H9 (cell line): Measurements from ENCODE around the gene GRAMD1B. TPM values are rescaled to one million over a fixed set of nuclear protein-coding genes. Genes with fewer than 3 reads are reported as not detected.
A peak's percentile ranks its signal among the peaks of the same experiment; 100 is the strongest.

Source experiments
- DNase-seq: peaks from one replicate; pipeline ENCODE4 v3.0.0-alpha.2; 2017
- H2AFZ ChIP-seq: one replicate; pipeline ENCODE4 v1.6.1; 2013; ENCODE audit warnings: mild to moderate bottlenecking, low read length, control low read depth, moderate library complexity
- H2AK5ac ChIP-seq: 2 replicates; pipeline ENCODE4 v1.6.1; 2013; ENCODE audit warnings: low read length, control low read depth, mixed read lengths; ENCODE audit not compliant: insufficient read length
- H2BK120ac ChIP-seq: one replicate; pipeline ENCODE4 v1.6.1; 2013; ENCODE audit warnings: low read depth, mild to moderate bottlenecking, low read length, control low read depth, inconsistent platforms; ENCODE audit not compliant: poor library complexity, severe bottlenecking
- H2BK12ac ChIP-seq: 2 replicates; pipeline ENCODE4 v1.6.1; 2013; ENCODE audit warnings: low read length, control low read depth, mixed read lengths, low read depth; ENCODE audit not compliant: insufficient read length
- H2BK15ac ChIP-seq: 2 replicates; pipeline ENCODE4 v1.6.1; 2013; ENCODE audit warnings: low read depth, low read length, control low read depth
- H2BK20ac ChIP-seq: one replicate; pipeline ENCODE4 v1.6.1; 2013; ENCODE audit warnings: low read depth, mild to moderate bottlenecking, low read length, control low read depth, inconsistent platforms; ENCODE audit not compliant: poor library complexity, severe bottlenecking
- H2BK5ac ChIP-seq: 2 replicates; pipeline ENCODE4 v1.6.1; 2013; ENCODE audit warnings: low read length, control low read depth, mixed read lengths; ENCODE audit not compliant: insufficient read length
- H3K14ac ChIP-seq: 2 replicates; pipeline ENCODE4 v1.6.1; 2013; ENCODE audit warnings: low read length, control low read depth; ENCODE audit not compliant: insufficient read depth
- H3K18ac ChIP-seq: 2 replicates; pipeline ENCODE4 v1.6.1; 2013; ENCODE audit warnings: low read depth, mild to moderate bottlenecking, mixed read lengths, low read length, control low read depth; ENCODE audit not compliant: insufficient read length
- H3K23ac ChIP-seq: 2 replicates; pipeline ENCODE4 v1.6.1; 2013; ENCODE audit warnings: low read length, control low read depth, mixed read lengths, low read depth; ENCODE audit not compliant: insufficient read length
- H3K23me2 ChIP-seq: 2 replicates; pipeline ENCODE4 v1.6.1; 2013; ENCODE audit warnings: low read depth, mild to moderate bottlenecking, mixed read lengths, low read length, control low read depth; ENCODE audit not compliant: insufficient read length, poor library complexity, severe bottlenecking
- H3K27ac ChIP-seq: 2 replicates; pipeline ENCODE4 v1.5.1; 2013; ENCODE audit warnings: low read length, control low read depth, mixed read lengths, low read depth; ENCODE audit not compliant: insufficient read length
- H3K27me3 ChIP-seq: 2 replicates; pipeline ENCODE4 v1.6.1; 2013; ENCODE audit warnings: low read length, control low read depth, inconsistent platforms; ENCODE audit not compliant: insufficient read depth
- H3K4ac ChIP-seq: 2 replicates; pipeline ENCODE4 v1.6.1; 2013; ENCODE audit warnings: low read depth, mild to moderate bottlenecking, control low read depth, inconsistent platforms, low read length, moderate library complexity
- H3K4me1 ChIP-seq: 2 replicates; pipeline ENCODE4 v1.6.1; 2013; ENCODE audit warnings: low read length, control low read depth, inconsistent platforms; ENCODE audit not compliant: insufficient read depth
- H3K4me2 ChIP-seq: 2 replicates; pipeline ENCODE4 v1.6.1; 2013; ENCODE audit warnings: low read length, control low read depth, mixed read lengths; ENCODE audit not compliant: insufficient read length, insufficient read depth
- H3K56ac ChIP-seq: 2 replicates; pipeline ENCODE4 v1.6.1; 2013; ENCODE audit warnings: low read depth, mild to moderate bottlenecking, mixed read lengths, low read length, control low read depth; ENCODE audit not compliant: insufficient read length
- H3K79me1 ChIP-seq: 2 replicates; pipeline ENCODE4 v1.6.1; 2013; ENCODE audit warnings: low read depth, mild to moderate bottlenecking, moderate library complexity, low read length, control low read depth, inconsistent platforms; ENCODE audit not compliant: insufficient read depth, poor library complexity, severe bottlenecking
- H3K79me2 ChIP-seq: 2 replicates; pipeline ENCODE4 v1.6.1; 2013; ENCODE audit warnings: low read length, control low read depth, inconsistent platforms; ENCODE audit not compliant: insufficient read depth
- H3K9ac ChIP-seq: 2 replicates; pipeline ENCODE4 v1.6.1; 2013; ENCODE audit warnings: low read length, control low read depth, mixed read lengths; ENCODE audit not compliant: insufficient read length; ENCODE audit errors: extremely low read depth
- H3K9me3 ChIP-seq: one replicate; pipeline ENCODE4 v1.6.1; 2013; ENCODE audit warnings: low read depth, low read length, inconsistent platforms; ENCODE audit not compliant: control insufficient read depth
- H3T11ph ChIP-seq: one replicate; pipeline ENCODE4 v1.6.1; 2013; ENCODE audit warnings: mild to moderate bottlenecking, low read length, control low read depth, inconsistent platforms
- H4K20me1 ChIP-seq: one replicate; pipeline ENCODE4 v1.6.1; 2013; ENCODE audit not compliant: control insufficient read depth, insufficient read length, insufficient read depth
- H4K5ac ChIP-seq: 2 replicates; pipeline ENCODE4 v1.6.1; 2013; ENCODE audit warnings: low read depth, mild to moderate bottlenecking, mixed read lengths, low read length, control low read depth; ENCODE audit not compliant: insufficient read length
- H4K8ac ChIP-seq: replicated peaks from 2 replicates; pipeline ENCODE4 v1.6.1; 2013; ENCODE audit warnings: low read length, control low read depth, mixed read lengths, low read depth; ENCODE audit not compliant: insufficient read length
- H4K91ac ChIP-seq: 2 replicates; pipeline ENCODE4 v1.6.1; 2013; ENCODE audit warnings: low read depth, mild to moderate bottlenecking, moderate library complexity, mixed read lengths, low read length, control low read depth; ENCODE audit not compliant: insufficient read length
- H3K27ac Mint-ChIP-seq, 3 experiments: 2 replicates in 2 of 3; 3 replicates in 1 of 3; pipeline ENCODE4 v1.8.0; 2020 to 2021; ENCODE audit warnings: mixed read lengths in 3 of 3, mild to moderate bottlenecking in 1 of 3, moderate library complexity in 1 of 3
- H3K27me3 Mint-ChIP-seq: 2 replicates; pipeline ENCODE4 v1.8.0; 2021; ENCODE audit warnings: low read depth, mild to moderate bottlenecking, moderate library complexity, mixed read lengths
- H3K36me3 Mint-ChIP-seq, 3 experiments: 2 replicates in 2 of 3; 3 replicates in 1 of 3; pipeline ENCODE4 v1.8.0; 2020 to 2021; ENCODE audit warnings: low read depth in 3 of 3, mixed read lengths in 3 of 3; ENCODE audit not compliant: insufficient read depth in 1 of 3
- H3K4me1 Mint-ChIP-seq, 2 experiments: 2 replicates each; pipeline ENCODE4 v1.8.0; 2020; ENCODE audit warnings: mixed read lengths in 2 of 2
- H3K4me3 Mint-ChIP-seq, 2 experiments: 2 replicates in 1 of 2; 3 replicates in 1 of 2; pipeline ENCODE4 v1.8.0; 2020 to 2021; ENCODE audit warnings: mild to moderate bottlenecking in 2 of 2, mixed read lengths in 2 of 2, moderate library complexity in 1 of 2
- H3K9me3 Mint-ChIP-seq, 2 experiments: 2 replicates in 1 of 2; 3 replicates in 1 of 2; pipeline ENCODE4 v1.8.0; 2020; ENCODE audit warnings: mild to moderate bottlenecking in 2 of 2, mixed read lengths in 2 of 2, moderate library complexity in 1 of 2
- WGBS: extraction: QIAGEN DNeasy Blood & Tissue Kit; methylation state at CpG from one replicate; pipeline ENCODE4 v1.1.7; 2013; ENCODE audit warnings: missing lambda C conversion rate, low lambda C conversion rate, mixed read lengths; ENCODE audit not compliant: insufficient read length; ENCODE audit errors: extremely low coverage; 5-methylcytosine and 5-hydroxymethylcytosine counted together
- total RNA-seq: library from RNA; stranded (reverse); gene quantifications from 2 replicates; pipeline ENCODE4 v1.2.1, GENCODE V29; 2021
- TF ChIP-seq, protein P1 (sequence below): fragments of 200-600 bp; sonication (generic); conservative IDR thresholded peaks from 3 replicates; pipeline ENCODE4 v1.8.0; 2021; ENCODE audit warnings: antibody characterized with exemption, mild to moderate bottlenecking

The GRAMD1B gene
- total RNA-seq, 1 experiment from 2014 or later = 25.9 TPM

GRCh38 chr11:123532131-123532530 is 102.1 kb downstream of the GRAMD1B start:
- DNase-seq = no peak
- Histone ChIP-seq H3K23ac (no peak overlapping the region), H2BK12ac (no peak overlapping the region), H3K79me1 (no peaks in the 10 kb centered on the region), H2AK5ac (no peak overlapping the region), H3K56ac (no peak overlapping the region), H3K9ac (no peak overlapping the region), H4K91ac (no peak overlapping the region), H3K9me3 (no peaks in the 10 kb centered on the region), H3K23me2 (no peaks in the 10 kb centered on the region), H2BK5ac (no peak overlapping the region), H3K4me2 (no peak overlapping the region), H3K27me3 (no peaks in the 10 kb centered on the region), H3K79me2 (no peaks in the 10 kb centered on the region), H3K27ac (no peak overlapping the region), H3K4ac (no peak overlapping the region), H4K8ac (no peak overlapping the region), H2AFZ (no peak overlapping the region), H3T11ph (no peak overlapping the region), H3K14ac (no peak overlapping the region), H2BK20ac (no peak overlapping the region), H2BK120ac (no peak overlapping the region), H4K5ac (no peak overlapping the region), H4K20me1 (no peaks in the 10 kb centered on the region), H3K4me1 (peaks cover 13% of the 10 kb centered on the region; the same call in 1 of the 2 replicates), H3K18ac (no peak overlapping the region), H2BK15ac (no peak overlapping the region)
- no peak overlapping the region for H3K4me3 Mint-ChIP-seq
- H3K4me1 Mint-ChIP-seq = peaks cover 53 to 55% of the 10 kb centered on the region in 2 experiments
- no peaks in the 10 kb centered on the region for H3K9me3 Mint-ChIP-seq
- peak overlapping the region in 1 of 3 experiments; percentile 28; a peak in 1 of 7 replicates for H3K27ac Mint-ChIP-seq
- H3K27me3 Mint-ChIP-seq = no peaks in the 10 kb centered on the region; the same call in 1 of the 2 replicates
- peaks cover 0 to 6% (median 1%) of the 10 kb centered on the region in 3 experiments; a peak in 4 of 7 replicates for H3K36me3 Mint-ChIP-seq
- TF ChIP-seq, protein P1, sequence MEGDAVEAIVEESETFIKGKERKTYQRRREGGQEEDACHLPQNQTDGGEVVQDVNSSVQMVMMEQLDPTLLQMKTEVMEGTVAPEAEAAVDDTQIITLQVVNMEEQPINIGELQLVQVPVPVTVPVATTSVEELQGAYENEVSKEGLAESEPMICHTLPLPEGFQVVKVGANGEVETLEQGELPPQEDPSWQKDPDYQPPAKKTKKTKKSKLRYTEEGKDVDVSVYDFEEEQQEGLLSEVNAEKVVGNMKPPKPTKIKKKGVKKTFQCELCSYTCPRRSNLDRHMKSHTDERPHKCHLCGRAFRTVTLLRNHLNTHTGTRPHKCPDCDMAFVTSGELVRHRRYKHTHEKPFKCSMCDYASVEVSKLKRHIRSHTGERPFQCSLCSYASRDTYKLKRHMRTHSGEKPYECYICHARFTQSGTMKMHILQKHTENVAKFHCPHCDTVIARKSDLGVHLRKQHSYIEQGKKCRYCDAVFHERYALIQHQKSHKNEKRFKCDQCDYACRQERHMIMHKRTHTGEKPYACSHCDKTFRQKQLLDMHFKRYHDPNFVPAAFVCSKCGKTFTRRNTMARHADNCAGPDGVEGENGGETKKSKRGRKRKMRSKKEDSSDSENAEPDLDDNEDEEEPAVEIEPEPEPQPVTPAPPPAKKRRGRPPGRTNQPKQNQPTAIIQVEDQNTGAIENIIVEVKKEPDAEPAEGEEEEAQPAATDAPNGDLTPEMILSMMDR = no peak
- WGBS = no CpG with 5 or more reads among the region's 4 CpGs
